Midbrain (tissue), 1 donor: Measurements from ENCODE around the gene GNG2.

Source experiments
- DNase-seq: peaks from one replicate; lab custom pipeline; 2025; lab: John Stamatoyannopoulos, UW

The GNG2 gene

GRCh38 chr14:51860164-51860824 is at the start of gene GNG2:
GNG2 (plus strand) TSS chr14:51860612; CDS start chr14:51950679, 90,067 bp downstream.
- peak; percentile 66 for DNase-seq

- DNase-seq: no peak
Measured at GRCh38 chr14:51811706-51812105, 48.7 kb upstream of the GNG2 start.

GRCh38 chr14:51816031-51816430 is 44.4 kb upstream of the GNG2 start:
- no peak for DNase-seq

GRCh38 chr14:51817326-51817725 is 43.1 kb upstream of the GNG2 start:
- DNase-seq: no peak

- no peak for DNase-seq
Measured at GRCh38 chr14:51818748-51819380, 41.5 kb upstream of the GNG2 start.

- DNase-seq: no peak
Measured at GRCh38 chr14:51821822-51822221, 38.6 kb upstream of the GNG2 start.

- no peak for DNase-seq
Measured at GRCh38 chr14:51822499-51822898, 37.9 kb upstream of the GNG2 start.

GRCh38 chr14:51823706-51824105 is 36.7 kb upstream of the GNG2 start:
- no peak for DNase-seq

GRCh38 chr14:51824191-51824590 is 36.2 kb upstream of the GNG2 start:
- DNase-seq: no peak

GRCh38 chr14:51825926-51826325 is 34.5 kb upstream of the GNG2 start:
- no peak for DNase-seq

GRCh38 chr14:51828017-51828797 is 32.2 kb upstream of the GNG2 start:
- DNase-seq: no peak

- DNase-seq: no peak
Measured at GRCh38 chr14:51834240-51834639, 26.2 kb upstream of the GNG2 start.

- DNase-seq: no peak
Measured at GRCh38 chr14:51836417-51836816, 24.0 kb upstream of the GNG2 start.

GRCh38 chr14:51844081-51844881 is 16.1 kb upstream of the GNG2 start:
- DNase-seq: no peak

GRCh38 chr14:51845811-51846210 is 14.6 kb upstream of the GNG2 start:
- no peak for DNase-seq

- DNase-seq: peak; percentile 26
Measured at GRCh38 chr14:51846631-51847488, 13.6 kb upstream of the GNG2 start.

- DNase-seq: no peak
Measured at GRCh38 chr14:51847489-51847796, 13.0 kb upstream of the GNG2 start.

- no peak for DNase-seq
Measured at GRCh38 chr14:51848120-51848519, 12.3 kb upstream of the GNG2 start.

- DNase-seq: no peak
Measured at GRCh38 chr14:51849097-51849496, 11.3 kb upstream of the GNG2 start.

- no peak for DNase-seq
Measured at GRCh38 chr14:51850651-51851050, 9.8 kb upstream of the GNG2 start.

- no peak for DNase-seq
Measured at GRCh38 chr14:51852541-51852940, 7.9 kb upstream of the GNG2 start.
